Mesenchymal stem cell (in vitro differentiated cells and primary cell): ENCODE data around the gene SCG2.

Experiments used
- DNase-seq: peaks from one replicate; pipeline ENCODE4 v3.0.0-alpha.2; 2013
- H2AFZ ChIP-seq: one replicate; pipeline ENCODE4 v1.6.1; 2013; ENCODE audit warnings: low read depth, mild to moderate bottlenecking, control low read depth, inconsistent platforms, low read length, moderate library complexity
- H2AK5ac ChIP-seq: 2 replicates; pipeline ENCODE4 v1.6.1; 2013; ENCODE audit warnings: low read length, moderate library complexity, mild to moderate bottlenecking, inconsistent platforms; ENCODE audit not compliant: severe bottlenecking
- H2BK120ac ChIP-seq: one replicate; pipeline ENCODE4 v1.6.1; 2013; ENCODE audit warnings: low read depth, mild to moderate bottlenecking, inconsistent platforms, low read length, moderate library complexity
- H2BK12ac ChIP-seq, 2 experiments: one replicate each; pipeline ENCODE4 v1.6.1; 2013; ENCODE audit warnings: inconsistent platforms in 2 of 2, low read length in 2 of 2, mild to moderate bottlenecking in 2 of 2, moderate library complexity in 2 of 2, control low read depth in 1 of 2
- H2BK15ac ChIP-seq: one replicate; pipeline ENCODE4 v1.6.1; 2013; ENCODE audit warnings: mild to moderate bottlenecking, low read depth, inconsistent platforms; ENCODE audit not compliant: poor library complexity, severe bottlenecking
- H2BK5ac ChIP-seq: 2 replicates; pipeline ENCODE4 v1.6.1; 2013; ENCODE audit warnings: low read depth, mild to moderate bottlenecking, low read length, control low read depth, inconsistent platforms; ENCODE audit not compliant: poor library complexity, severe bottlenecking
- H3K14ac ChIP-seq, 2 experiments: one replicate each; pipeline ENCODE4 v1.6.1; 2013; ENCODE audit warnings: inconsistent platforms in 2 of 2, low read length in 2 of 2, control low read depth in 1 of 2, mild to moderate bottlenecking in 1 of 2, moderate library complexity in 1 of 2
- H3K18ac ChIP-seq, 2 experiments: one replicate each; pipeline ENCODE4 v1.6.1; 2013; ENCODE audit warnings: inconsistent platforms in 2 of 2, low read length in 2 of 2, control low read depth in 1 of 2, low read depth in 1 of 2, mild to moderate bottlenecking in 1 of 2
- H3K23ac ChIP-seq, 2 experiments: one replicate each; pipeline ENCODE4 v1.6.1; 2013; ENCODE audit warnings: inconsistent platforms in 2 of 2, low read length in 2 of 2, mild to moderate bottlenecking in 2 of 2, moderate library complexity in 2 of 2, control low read depth in 1 of 2
- H3K27ac ChIP-seq: 2 replicates; pipeline ENCODE4 v1.5.1; 2013; ENCODE audit warnings: mild to moderate bottlenecking, moderate library complexity, low read length, control low read depth, inconsistent platforms; ENCODE audit not compliant: poor library complexity, severe bottlenecking
- H3K27me3 ChIP-seq, 2 experiments: 2 replicates each; pipeline versions ENCODE4 v1.6.1 to v1.7.0; 2013; ENCODE audit warnings: low read length in 2 of 2, mild to moderate bottlenecking in 2 of 2, moderate library complexity in 2 of 2, control low read depth in 1 of 2, inconsistent platforms in 1 of 2; ENCODE audit not compliant: control insufficient read depth in 1 of 2, insufficient read depth in 1 of 2
- H3K36me3 ChIP-seq, 2 experiments: 2 replicates each; pipeline versions ENCODE4 v1.6.1 to v1.7.0; 2013; ENCODE audit warnings: low read length in 2 of 2, control low read depth in 1 of 2, inconsistent platforms in 1 of 2, low read depth in 1 of 2, mild to moderate bottlenecking in 1 of 2; ENCODE audit not compliant: insufficient read depth in 2 of 2, control insufficient read depth in 1 of 2
- H3K4ac ChIP-seq, 2 experiments: one replicate each; pipeline ENCODE4 v1.6.1; 2013; ENCODE audit warnings: inconsistent platforms in 2 of 2, low read length in 2 of 2, mild to moderate bottlenecking in 2 of 2, moderate library complexity in 2 of 2, control low read depth in 1 of 2, low read depth in 1 of 2
- H3K4me1 ChIP-seq: 2 replicates; pipeline ENCODE4 v1.6.1; 2013; ENCODE audit warnings: low read depth, low read length, control low read depth; ENCODE audit not compliant: control insufficient read depth, insufficient read depth
- H3K4me2 ChIP-seq: 2 replicates; pipeline ENCODE4 v1.6.1; 2013; ENCODE audit warnings: low read length, mild to moderate bottlenecking, inconsistent platforms; ENCODE audit not compliant: poor library complexity, severe bottlenecking
- H3K4me3 ChIP-seq, 2 experiments: 2 replicates each; pipeline versions ENCODE4 v1.5.1 to v1.7.0; 2013; ENCODE audit warnings: low read length in 2 of 2, mild to moderate bottlenecking in 2 of 2, control low read depth in 1 of 2, low read depth in 1 of 2; ENCODE audit not compliant: insufficient read depth in 1 of 2
- H3K79me1 ChIP-seq: replicated peaks from 2 replicates; pipeline ENCODE4 v1.6.1; 2013; ENCODE audit warnings: mild to moderate bottlenecking, control low read depth, low read length, inconsistent platforms; ENCODE audit not compliant: poor library complexity, severe bottlenecking
- H3K9ac ChIP-seq: 2 replicates; pipeline ENCODE4 v1.7.0; 2013; ENCODE audit warnings: mild to moderate bottlenecking, low read length, moderate library complexity
- H3K9me3 ChIP-seq: 2 replicates; pipeline ENCODE4 v1.7.0; 2013; ENCODE audit warnings: mild to moderate bottlenecking, low read length; ENCODE audit not compliant: control insufficient read depth
- H4K8ac ChIP-seq: one replicate; pipeline ENCODE4 v1.6.1; 2013; ENCODE audit warnings: inconsistent platforms, mild to moderate bottlenecking, low read length, moderate library complexity
- H4K91ac ChIP-seq: one replicate; pipeline ENCODE4 v1.6.1; 2013; ENCODE audit warnings: mild to moderate bottlenecking, low read length, inconsistent platforms
- WGBS: methylation state at CpG from one replicate; pipeline ENCODE4 v1.1.7; 2013; ENCODE audit warnings: mixed read lengths; 5-methylcytosine and 5-hydroxymethylcytosine counted together

SCG2 gene

DNA sequence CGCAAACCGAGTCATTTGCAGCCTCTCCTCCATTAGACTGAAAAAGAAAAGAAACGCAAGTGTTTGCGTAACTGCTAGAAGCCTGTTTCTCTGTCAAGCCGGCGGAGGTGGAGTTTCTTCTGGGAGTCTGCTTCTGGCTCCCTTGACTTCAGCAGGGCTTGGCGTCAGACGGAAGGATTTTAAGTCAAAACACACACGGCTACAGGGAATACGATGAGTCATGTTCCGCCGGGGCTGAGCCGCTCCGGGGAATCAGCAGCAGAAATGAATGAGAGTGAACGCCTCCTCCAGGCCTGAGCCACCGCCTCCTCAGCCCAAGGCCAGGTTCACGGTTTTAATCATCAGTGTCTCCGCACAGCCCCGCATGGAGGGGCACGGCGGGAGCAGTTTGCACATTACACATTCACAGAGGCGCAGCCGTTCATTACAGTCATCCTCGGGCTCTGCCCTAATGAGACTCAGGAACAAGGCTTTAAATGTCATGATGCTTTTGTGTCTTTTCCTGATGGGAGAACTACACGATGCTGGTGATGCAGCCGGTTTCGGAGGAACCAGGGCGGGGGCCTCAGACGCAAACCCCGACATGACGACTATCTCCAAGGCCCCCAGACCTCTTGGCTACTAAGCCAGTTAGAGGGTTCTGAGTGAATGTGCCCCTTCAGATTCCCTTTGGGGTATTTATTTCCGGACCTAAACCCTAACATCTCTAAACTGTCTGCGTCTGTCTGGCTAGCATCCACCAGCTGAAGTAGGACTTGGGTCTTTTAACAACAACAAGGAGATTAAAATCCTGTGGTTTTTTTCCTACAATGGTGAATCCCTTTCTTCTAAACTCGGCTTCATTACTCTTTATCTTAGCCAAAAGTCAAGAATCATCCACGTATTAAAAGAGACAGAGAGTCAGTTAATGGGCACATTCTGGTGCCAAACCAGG lies 11.1 kb upstream of the SCG2 start:
- Histone ChIP-seq H3K27ac (peak overlapping the region; percentile 58), H3K36me3 (no peaks in the 10 kb centered on the region), H3K4me3 (peak overlapping the region in 1 of 2 experiments; percentile 73), H3K79me1 (no peaks in the 10 kb centered on the region), H2BK15ac (peak overlapping the region; percentile 41), H3K4me1 (peaks cover 3% of the 10 kb centered on the region), H2AFZ (no peak overlapping the region), H2AK5ac (no peak overlapping the region), H3K23ac (no peak overlapping the region), H3K4ac (peak overlapping the region; percentile 39 to 57), H3K9ac (peak overlapping the region; percentile 84), H3K27me3 (peaks cover 0 to 5% of the 10 kb centered on the region in 2 experiments), H3K4me2 (peak overlapping the region; percentile 70), H2BK120ac (peak overlapping the region; percentile 6), H3K9me3 (no peaks in the 10 kb centered on the region), H4K8ac (peak overlapping the region; percentile 82), H2BK12ac (peak overlapping the region; percentile 80 to 87), H2BK5ac (no peak overlapping the region), H3K14ac (no peak overlapping the region), H4K91ac (no peak overlapping the region), H3K18ac (peak overlapping the region; percentile 7 to 34)
- 11% methylated on average over 33 of the region's 35 CpGs for WGBS
- DNase-seq = peak; percentile 99

DNA sequence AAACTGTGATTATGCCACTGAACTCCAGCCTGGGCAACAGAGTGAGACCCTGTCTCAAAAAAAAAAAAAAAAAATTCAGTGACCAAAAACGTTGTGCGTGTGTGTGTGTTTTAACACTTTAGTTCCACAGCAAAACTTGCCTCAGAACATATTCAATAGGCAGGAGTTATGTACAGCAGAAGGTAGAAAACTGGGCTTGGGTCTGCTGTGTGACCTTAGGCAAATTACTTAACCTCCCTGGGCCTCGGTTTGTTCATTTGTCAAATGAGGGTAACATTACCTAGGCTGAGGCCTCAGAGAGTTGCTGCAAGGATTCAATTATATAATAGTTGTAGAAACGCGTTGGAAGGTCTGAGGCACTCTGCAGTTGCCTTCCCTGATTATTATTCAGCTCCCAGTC lies 10.3 kb upstream of the SCG2 start:
- Histone ChIP-seq H3K9ac (peak overlapping the region; percentile 84), H3K4ac (peak overlapping the region in 1 of 2 experiments; percentile 82), H3K4me2 (peak overlapping the region; percentile 39), H3K14ac (no peak overlapping the region), H2BK5ac (no peak overlapping the region), H3K27me3 (no peaks in the 10 kb centered on the region), H3K9me3 (no peaks in the 10 kb centered on the region), H3K4me3 (peak overlapping the region in 1 of 2 experiments; percentile 73), H2AFZ (no peak overlapping the region), H2BK12ac (peak overlapping the region in 1 of 2 experiments; percentile 73), H3K79me1 (no peaks in the 10 kb centered on the region), H4K8ac (peak overlapping the region; percentile 91), H3K36me3 (no peaks in the 10 kb centered on the region), H2AK5ac (no peak overlapping the region), H3K4me1 (peaks cover 3% of the 10 kb centered on the region), H4K91ac (no peak overlapping the region), H3K23ac (no peak overlapping the region), H2BK15ac (no peak overlapping the region), H3K27ac (peak overlapping the region; percentile 58), H2BK120ac (no peak overlapping the region), H3K18ac (peak overlapping the region; percentile 61 to 86)
- DNase-seq = no peak
- WGBS = 63% methylated on average over 3 of the region's 5 CpGs

DNA sequence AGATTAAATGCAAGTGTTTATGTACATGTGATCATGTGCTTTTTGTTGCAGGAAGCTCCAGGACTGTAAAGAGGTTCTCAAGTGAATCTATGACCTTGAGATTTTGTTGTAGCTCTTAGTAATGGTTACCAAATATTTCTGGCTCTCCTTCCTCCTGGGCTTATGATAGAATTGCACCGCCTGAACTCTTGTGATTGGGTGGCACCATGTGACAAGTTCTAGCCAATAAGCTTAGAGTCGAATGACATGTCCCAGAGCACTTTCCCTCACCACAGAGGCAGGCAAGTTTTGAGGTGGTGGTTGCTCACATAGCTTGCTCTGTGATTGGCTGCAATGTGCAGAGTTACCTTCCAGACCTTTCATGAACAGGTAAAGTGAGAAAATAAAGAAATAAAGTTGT lies 8.9 kb upstream of the SCG2 start:
- H3K14ac ChIP-seq = no peak overlapping the region
- WGBS = 88% methylated on average over 2 of the region's 2 CpGs
- peaks cover 3% of the 10 kb centered on the region for H3K4me1 ChIP-seq

DNA sequence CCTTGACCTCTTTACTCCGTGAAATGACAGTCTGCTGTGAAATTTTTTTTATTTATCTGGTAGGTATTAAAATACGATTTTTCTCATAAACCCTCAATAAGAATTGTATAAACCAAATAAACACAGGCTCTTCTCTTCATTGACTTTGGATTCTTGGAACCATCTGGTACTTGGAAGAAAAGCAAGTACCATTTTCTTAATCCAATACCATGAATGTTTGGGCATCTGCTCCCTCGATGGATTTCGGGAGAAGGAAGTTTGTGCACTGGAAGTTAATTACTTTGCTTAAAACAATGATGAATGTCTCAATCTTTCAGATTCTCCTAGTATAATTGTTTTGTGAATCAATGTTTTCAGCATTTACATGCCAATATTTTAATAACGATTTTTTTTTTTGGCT lies 5.3 kb upstream of the SCG2 start:
- Histone ChIP-seq H3K9ac (no peak overlapping the region), H2BK5ac (no peak overlapping the region), H3K4me3 (no peak overlapping the region), H2AK5ac (no peak overlapping the region), H3K36me3 (no peaks in the 10 kb centered on the region), H3K4ac (no peak overlapping the region), H3K23ac (no peak overlapping the region), H3K14ac (no peak overlapping the region), H3K4me1 (no peaks in the 10 kb centered on the region), H2BK15ac (no peak overlapping the region), H2BK12ac (no peak overlapping the region), H3K9me3 (no peaks in the 10 kb centered on the region), H4K8ac (no peak overlapping the region), H3K79me1 (no peaks in the 10 kb centered on the region), H2AFZ (no peak overlapping the region), H3K18ac (no peak overlapping the region), H4K91ac (no peak overlapping the region), H3K27ac (no peak overlapping the region), H3K27me3 (no peaks in the 10 kb centered on the region), H3K4me2 (no peak overlapping the region), H2BK120ac (no peak overlapping the region)
- no peak for DNase-seq
- 100% methylated on average over 1 of the region's 5 CpGs for WGBS

More for the DNA sequence above, 8.9 kb upstream of the SCG2 start:
- Histone ChIP-seq H3K9me3 (no peaks in the 10 kb centered on the region), H3K4me2 (no peak overlapping the region), H3K27ac (no peak overlapping the region), H3K23ac (no peak overlapping the region), H2AFZ (no peak overlapping the region), H3K4me3 (no peak overlapping the region), H4K91ac (no peak overlapping the region), H3K18ac (no peak overlapping the region), H2AK5ac (no peak overlapping the region), H4K8ac (no peak overlapping the region), H2BK120ac (no peak overlapping the region), H2BK12ac (peak overlapping the region in 1 of 2 experiments; percentile 43), H3K4ac (no peak overlapping the region), H3K36me3 (no peaks in the 10 kb centered on the region), H3K9ac (no peak overlapping the region), H3K27me3 (no peaks in the 10 kb centered on the region), H3K79me1 (no peaks in the 10 kb centered on the region), H2BK5ac (no peak overlapping the region), H2BK15ac (no peak overlapping the region)
- no peak for DNase-seq
